LNCAP (cell line): ENCODE results near the gene PTPN20.
"Not testable (repeated sequence)": the region's sequence is repeated elsewhere in the genome, so short reads cannot be mapped to it uniquely, and the experiment has no call there.

Experiments used
- CTCF ChIP-seq: fragments of 450-650 bp; IDR thresholded peaks from 2 replicates; pipeline ENCODE4 v1.5.1; 2017; ENCODE audit warnings: mild to moderate bottlenecking

Gene PTPN20, protein sequence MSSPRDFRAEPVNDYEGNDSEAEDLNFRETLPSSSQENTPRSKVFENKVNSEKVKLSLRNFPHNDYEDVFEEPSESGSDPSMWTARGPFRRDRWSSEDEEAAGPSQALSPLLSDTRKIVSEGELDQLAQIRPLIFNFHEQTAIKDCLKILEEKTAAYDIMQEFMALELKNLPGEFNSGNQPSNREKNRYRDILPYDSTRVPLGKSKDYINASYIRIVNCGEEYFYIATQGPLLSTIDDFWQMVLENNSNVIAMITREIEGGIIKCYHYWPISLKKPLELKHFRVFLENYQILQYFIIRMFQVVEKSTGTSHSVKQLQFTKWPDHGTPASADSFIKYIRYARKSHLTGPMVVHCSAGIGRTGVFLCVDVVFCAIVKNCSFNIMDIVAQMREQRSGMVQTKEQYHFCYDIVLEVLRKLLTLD

GRCh38 chr10:46911144-46911876 lies at the start of gene PTPN20:
PTPN20 (plus strand) TSS chr10:46911428; CDS start chr10:46932500, 21,072 bp downstream.
- not testable (repeated sequence) for TF ChIP-seq CTCF

DNA sequence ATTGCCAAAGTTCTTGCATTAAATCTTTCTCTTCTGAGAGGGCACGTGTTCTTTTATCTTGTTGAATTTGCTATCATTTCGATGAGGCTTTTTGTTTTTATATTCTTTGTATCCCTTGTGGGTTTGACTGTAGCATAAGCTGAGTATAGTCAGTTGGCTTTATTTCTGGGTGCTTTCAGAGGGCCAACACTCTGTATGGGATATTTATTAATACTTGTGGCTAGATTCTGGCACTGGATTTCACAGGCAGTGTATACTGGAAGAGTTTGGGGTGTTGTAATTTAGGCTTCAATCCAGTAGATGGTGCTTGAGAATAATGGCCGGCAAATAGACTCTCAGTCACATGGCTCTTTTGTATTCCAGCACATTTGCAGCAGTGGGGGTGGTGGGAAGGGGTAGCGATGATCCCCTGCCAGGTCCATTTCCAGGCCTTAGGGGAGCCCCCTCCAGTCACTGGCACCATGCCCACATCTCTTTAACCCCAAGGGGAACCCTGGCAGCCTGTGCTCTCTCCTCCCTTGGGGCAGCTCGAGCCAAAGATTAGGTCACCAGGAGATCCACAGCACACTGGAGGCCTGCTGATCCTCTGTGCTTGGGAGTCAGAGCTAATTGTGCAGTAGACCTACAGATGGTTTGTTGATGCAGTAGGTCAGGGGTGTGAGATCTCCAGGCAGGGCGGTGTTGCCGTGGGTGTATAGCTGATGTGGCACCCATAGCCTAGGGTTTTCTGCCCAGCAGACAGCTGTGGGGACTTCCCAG lies 81.8 kb downstream of the PTPN20 start:
- peak; percentile 51 for TF ChIP-seq CTCF

- TF ChIP-seq CTCF: no peak
Measured at GRCh38 chr10:46995234-46995633, 84.0 kb downstream of the PTPN20 start.

- no peak for TF ChIP-seq CTCF
Measured at GRCh38 chr10:46998192-46998591, 87.0 kb downstream of the PTPN20 start.

DNA sequence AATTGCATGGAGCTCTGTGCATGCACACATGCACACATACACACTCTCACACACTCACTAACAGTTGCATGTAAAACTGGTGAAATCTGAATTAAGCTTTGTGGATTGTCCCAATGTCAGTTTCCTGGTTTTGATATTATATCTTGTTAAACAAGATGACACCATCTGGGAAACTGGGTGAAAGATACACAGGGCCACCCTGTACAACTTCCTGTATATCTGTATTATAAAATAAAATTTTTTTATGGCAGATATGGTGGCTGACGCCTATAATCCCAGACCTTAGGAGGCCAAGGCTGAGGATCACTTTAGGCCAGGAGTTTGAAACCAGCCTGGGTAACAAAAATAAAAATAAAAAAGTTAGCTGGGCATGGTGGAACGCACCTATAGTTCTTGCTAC lies 87.4 kb downstream of the PTPN20 start:
- TF ChIP-seq CTCF: no peak

DNA sequence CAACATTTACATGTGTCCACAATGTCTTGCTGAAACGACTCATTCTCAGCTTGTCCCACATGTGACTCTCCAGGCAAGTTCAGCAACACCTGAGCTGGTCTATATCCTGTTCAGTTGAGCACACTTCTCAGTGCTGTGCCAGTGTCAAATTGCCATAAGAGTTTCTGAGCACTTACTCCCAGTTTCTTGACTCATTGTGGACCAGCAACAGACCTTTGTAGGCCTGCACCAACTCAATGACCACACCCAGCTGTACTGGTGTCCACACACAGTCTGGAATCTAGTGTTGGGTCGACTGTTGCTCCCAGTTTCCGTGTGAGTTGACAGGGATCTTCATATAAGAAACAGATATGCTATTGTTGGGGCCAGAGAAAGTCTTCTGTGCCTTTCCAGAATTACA lies 88.0 kb downstream of the PTPN20 start:
- TF ChIP-seq CTCF: no peak

GRCh38 chr10:47008769-47009168 lies 97.5 kb downstream of the PTPN20 start:
- no peak for TF ChIP-seq CTCF
